GM19463 (cell line): Measurements from ENCODE around the gene GNPDA1.
"Not testable (repeated sequence)": the region's sequence is repeated elsewhere in the genome, so short reads cannot be mapped to it uniquely, and the experiment has no call there.

Experiments
- ATAC-seq: cut with Tn5 transposase; IDR thresholded peaks from one replicate; pipeline ENCODE4 v1.9.1; 2021; ENCODE audit warnings: mild to moderate bottlenecking, moderate library complexity; ENCODE audit not compliant: unreplicated experiment

GNPDA1 gene

GRCh38 chr5:142012792-142013388, at the start of gene GNPDA1:
Gene GNPDA1, minus strand, starts transcription at chr5:142013027. Its CDS starts 992 bp downstream, at chr5:142012035.
- peak; percentile 63 for ATAC-seq

DNA sequence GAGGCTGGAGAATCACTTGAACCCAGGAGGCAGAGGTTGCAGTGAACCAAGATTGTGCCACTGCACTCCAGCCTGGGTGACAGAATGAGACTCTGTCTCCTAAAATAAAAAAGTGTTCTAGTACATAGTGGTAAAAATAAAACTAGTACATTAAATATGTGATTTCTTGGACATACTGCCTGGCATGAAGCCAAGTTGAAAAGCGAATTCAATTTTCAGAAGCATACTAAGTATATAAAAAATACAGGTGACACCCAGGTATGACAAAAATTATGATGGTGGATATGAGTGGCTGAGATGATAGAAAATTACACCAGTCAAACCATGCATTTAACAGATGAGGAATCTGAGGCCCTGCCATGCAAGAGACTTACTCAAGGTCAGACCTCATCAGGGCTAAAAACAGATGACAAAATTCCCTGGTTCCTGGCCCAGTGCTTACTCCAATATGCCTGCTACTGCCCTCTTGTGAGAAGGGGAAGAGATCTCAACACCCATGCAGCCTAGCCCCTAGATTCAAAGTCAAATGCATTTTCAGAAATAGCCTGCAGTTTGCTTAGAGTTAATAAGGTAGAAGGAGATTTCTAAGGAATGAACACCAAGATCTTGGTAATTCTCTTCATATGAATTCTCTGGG, 46.6 kb upstream of the GNPDA1 start:
- ATAC-seq = no peak

- ATAC-seq = no peak
Observed at GRCh38 chr5:142057697-142058056, 44.9 kb upstream of the GNPDA1 start.

GRCh38 chr5:142056816-142057696, 44.2 kb upstream of the GNPDA1 start:
- no peak for ATAC-seq

GRCh38 chr5:142055301-142055700, 42.5 kb upstream of the GNPDA1 start:
- no peak for ATAC-seq

DNA sequence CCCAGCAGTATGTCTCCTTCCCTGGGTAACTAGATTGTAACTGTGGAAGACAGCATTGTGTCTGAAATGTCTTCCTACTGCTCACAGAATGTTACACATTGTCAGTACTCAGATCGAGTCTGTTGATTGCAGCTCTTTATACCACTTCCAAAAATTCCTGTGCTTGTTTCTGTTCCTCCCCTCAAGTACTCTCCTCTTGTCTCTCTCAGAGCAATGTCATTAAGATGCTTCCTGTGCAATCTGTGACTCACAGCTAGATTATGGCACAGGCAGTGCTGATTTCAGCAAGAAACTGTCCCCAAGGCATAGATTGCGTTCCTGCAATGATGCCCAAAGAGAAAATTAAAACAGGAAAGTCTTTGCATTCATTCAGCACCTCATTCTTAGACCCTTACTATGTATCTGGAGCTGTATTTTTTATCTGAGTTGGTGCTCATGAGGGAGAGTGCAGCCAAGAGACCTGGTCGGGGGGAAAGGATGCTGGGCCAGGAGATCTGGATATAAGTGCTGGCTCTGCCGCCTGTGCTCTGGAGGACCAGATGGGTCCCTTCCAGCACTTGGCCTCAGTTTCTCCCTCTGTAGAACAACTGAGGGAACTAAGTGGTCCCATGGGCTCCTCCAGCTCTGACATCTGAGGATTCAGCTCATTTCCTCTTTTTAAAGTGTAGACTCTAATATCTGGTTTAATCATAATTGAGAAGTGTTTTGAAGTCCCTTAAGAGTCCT, 40.8 kb upstream of the GNPDA1 start:
- no peak for ATAC-seq

DNA sequence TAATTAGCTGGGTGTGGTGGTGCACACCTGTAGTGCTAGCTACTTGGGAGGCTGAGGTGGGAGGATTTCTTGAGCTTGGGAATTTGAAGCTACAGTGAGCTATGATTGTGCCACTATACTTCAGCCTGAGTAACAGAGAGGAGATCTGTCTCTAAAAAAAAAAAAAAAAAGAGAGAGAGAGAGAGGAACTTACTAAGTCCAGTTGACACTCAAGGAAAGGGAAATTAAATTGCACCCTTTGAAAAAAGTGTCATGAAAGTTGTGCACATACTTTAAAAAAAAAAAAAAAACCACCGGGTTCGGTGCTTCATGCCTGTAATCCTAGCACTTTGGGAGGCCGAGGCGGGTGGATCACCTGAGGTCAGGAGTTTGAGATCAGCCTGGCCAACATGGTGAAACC, 39.2 kb upstream of the GNPDA1 start:
- not testable (repeated sequence) for ATAC-seq

GRCh38 chr5:142048272-142048671, 35.4 kb upstream of the GNPDA1 start:
- ATAC-seq = no peak

GRCh38 chr5:142046191-142046590, 33.4 kb upstream of the GNPDA1 start:
- ATAC-seq = no peak

DNA sequence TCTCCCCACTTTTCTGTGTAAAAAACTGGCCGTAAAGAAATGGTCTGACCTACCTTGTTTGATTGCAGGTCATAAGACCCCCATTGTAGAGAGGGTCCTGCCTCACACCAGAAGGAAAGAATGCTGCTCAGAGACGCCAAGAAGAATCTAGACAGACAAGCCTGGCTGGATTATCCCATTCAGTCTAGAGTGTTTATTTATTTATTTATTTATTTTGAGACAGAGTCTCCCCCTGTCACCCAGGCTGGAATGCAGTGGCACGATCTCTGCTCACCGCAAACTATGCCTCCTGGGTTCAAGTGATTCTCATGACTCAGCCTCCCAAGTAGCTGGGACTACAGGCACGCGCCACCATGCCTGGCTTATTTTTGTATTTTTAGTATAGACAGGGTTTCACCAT, 28.1 kb upstream of the GNPDA1 start:
- not testable (repeated sequence) for ATAC-seq

GRCh38 chr5:142040285-142040684, 27.5 kb upstream of the GNPDA1 start:
- ATAC-seq = no peak

DNA sequence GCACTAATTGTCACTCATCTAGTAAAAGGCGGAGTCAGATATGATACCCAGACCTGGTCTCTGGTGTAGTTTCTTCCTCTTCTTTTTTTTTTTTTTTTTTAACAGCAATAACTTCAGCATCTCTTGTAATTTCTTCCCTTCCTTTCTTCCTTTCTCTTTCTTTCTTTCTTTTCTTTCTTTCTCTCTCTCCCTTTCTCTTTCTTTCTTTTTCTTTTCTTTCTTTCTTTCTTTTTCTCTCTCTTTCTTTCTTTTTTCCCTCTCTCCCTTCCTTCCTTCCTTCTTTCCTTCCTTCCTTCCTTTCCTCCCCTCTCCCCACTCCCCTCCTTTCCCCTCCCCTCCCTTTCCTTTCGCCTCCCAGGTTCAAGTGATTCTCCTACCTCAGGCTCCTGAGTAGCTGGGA, 25.9 kb upstream of the GNPDA1 start:
- no peak for ATAC-seq

GRCh38 chr5:142037599-142037998, 24.8 kb upstream of the GNPDA1 start:
- ATAC-seq = not testable (repeated sequence)

GRCh38 chr5:142036918-142037317, 24.1 kb upstream of the GNPDA1 start:
- ATAC-seq = no peak

DNA sequence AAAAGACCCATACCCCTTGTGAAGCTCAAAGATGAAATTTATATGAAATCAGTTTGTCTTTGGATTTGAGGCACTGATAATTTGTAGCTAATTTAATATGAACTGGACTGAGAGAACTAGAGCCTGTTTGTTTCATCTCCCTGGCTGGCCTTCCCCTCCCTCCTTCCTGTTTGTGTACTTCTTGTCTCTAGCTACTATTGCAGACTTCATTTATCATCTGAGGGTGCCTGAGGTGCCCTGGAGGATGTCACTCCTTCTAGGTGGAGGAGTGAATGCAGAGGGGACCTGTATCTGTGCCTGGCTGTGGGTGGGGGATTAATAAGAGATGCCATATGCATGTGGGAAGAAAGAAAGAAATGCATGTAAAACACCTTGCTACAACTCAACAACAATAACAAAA, 22.2 kb upstream of the GNPDA1 start:
- ATAC-seq = no peak

- not testable (repeated sequence) for ATAC-seq
Observed at GRCh38 chr5:142033632-142034567, 21.1 kb upstream of the GNPDA1 start.

GRCh38 chr5:142032747-142033631, 20.2 kb upstream of the GNPDA1 start:
- no peak for ATAC-seq

DNA sequence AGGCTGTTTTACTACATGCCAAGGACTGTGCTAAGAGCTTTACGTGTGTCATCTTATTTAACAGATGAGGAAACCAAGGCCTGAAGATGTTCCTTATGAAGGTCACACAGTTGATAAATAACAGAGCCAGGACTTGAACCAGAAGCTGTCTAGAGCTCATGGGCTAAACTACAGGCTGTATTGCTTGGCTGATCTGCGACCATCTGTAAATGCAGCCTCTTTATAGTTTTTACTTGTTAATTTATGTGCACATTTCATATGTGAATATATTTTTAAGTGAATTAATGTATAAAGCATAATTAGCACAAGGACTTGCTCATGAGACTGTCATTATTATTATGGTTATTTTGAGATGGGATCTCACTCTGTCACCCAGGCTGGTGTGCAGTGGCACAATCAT, 19.3 kb upstream of the GNPDA1 start:
- ATAC-seq = no peak

DNA sequence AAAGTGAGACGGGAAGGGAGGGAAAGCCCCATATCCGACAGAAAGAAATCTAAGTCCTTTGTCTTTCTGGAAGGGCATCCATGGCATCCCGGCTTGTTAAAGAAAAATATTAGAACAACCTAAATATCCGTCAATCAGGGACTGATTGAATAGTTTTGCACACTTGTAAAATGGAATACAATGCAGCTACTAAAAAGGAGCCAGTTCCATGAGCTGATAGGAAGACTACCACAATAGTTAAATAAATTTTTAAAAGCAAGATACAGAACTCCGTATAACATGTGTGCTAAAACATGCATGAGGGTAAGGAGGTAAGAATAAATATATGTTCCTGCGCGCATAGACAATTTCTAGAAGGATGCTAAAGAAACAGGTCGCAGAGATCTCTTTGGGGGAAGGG, 12.8 kb upstream of the GNPDA1 start:
- ATAC-seq = no peak
